Colonic mucosa (tissue), 4 donors: ENCODE results near the gene PURB. TPM values are rescaled to one million over a fixed set of nuclear protein-coding genes. Genes with fewer than 3 reads are reported as not detected.
"Not testable (repeated sequence)": the region's sequence is repeated elsewhere in the genome, so short reads cannot be mapped to it uniquely, and the experiment has no call there.

ENCODE experiments used
- DNase-seq: peaks from one replicate; pipeline ENCODE4 v3.0.0-alpha.2; 2020
- H3K27ac ChIP-seq: fragments of 200-600 bp; one replicate; pipeline ENCODE4 v1.8.0; 2021
- H3K27me3 ChIP-seq: fragments of 200-600 bp; one replicate; pipeline ENCODE4 v1.8.0; 2021
- H3K36me3 ChIP-seq: fragments of 200-600 bp; one replicate; pipeline ENCODE4 v1.8.0; 2021
- H3K4me1 ChIP-seq: fragments of 200-600 bp; one replicate; pipeline ENCODE4 v1.8.0; 2021; ENCODE audit warnings: mild to moderate bottlenecking
- H3K4me3 ChIP-seq: fragments of 200-600 bp; one replicate; pipeline ENCODE4 v1.8.0; 2021
- H3K9ac ChIP-seq, 2 donors: one replicate each; pipeline ENCODE4 v1.7.0; 2013; ENCODE audit warnings: control low read depth in 2 of 2, low read depth in 2 of 2, low read length in 2 of 2
- H3K9me3 ChIP-seq: fragments of 200-600 bp; one replicate; pipeline ENCODE4 v1.8.0; 2021
- intact Hi-C: fragments of 100-400 bp; cut with DNase I; formaldehyde crosslinking; loops from one replicate; pipeline ENCODE4 v1.14.1; 2022
- total RNA-seq, 2 donors: library from RNA; stranded (reverse); fragmentation: NEBNext Ultra II Directional in 1 of 2; extraction: Animal tissue kit (Norgen Biotek cat#: 25700) in 1 of 2; gene quantifications; one replicate each; pipeline ENCODE4 v1.2.1, GENCODE V29; 2021
- TF ChIP-seq, protein P1 (sequence below): fragments of 200-600 bp; IDR thresholded peaks from one replicate; pipeline ENCODE4 v1.8.0; 2022; ENCODE audit warnings: antibody characterized with exemption, mild to moderate bottlenecking
- donor health status: healthy.
- donor health status: DM: no; HTN: no; CAD: no.
- donor health status: DM: no; HTN: no; CAD: no.

Gene PURB
- total RNA-seq, 2 donors from 2014 or later = 18.8 to 19.8 TPM

DNA sequence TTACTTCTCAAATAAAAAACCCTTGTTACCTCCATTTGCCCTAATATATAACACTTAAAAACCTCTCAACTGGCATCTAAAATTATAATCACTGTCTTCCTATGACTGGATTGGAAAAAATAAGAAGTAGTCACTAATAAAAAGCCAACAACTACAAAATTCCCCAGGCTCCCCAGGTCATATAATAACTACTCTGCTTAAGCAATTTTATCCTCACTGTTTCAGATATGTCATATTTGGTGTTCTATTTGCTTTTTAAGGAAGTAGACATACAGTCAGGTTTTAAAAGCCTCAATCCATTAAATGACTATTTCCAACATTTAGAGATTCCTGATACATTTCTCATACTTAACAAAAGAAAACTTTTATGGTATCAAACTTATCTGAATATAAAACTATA is 39.9 kb downstream of the PURB start:
- no peaks in the 10 kb centered on the region for H3K9me3 ChIP-seq
- H3K4me1 ChIP-seq = no peaks in the 10 kb centered on the region
- H3K27me3 ChIP-seq = no peaks in the 10 kb centered on the region
- peaks cover under 1% of the 10 kb centered on the region for H3K36me3 ChIP-seq
- no peak overlapping the region for H3K4me3 ChIP-seq
- H3K9ac ChIP-seq = no peak overlapping the region
- intact Hi-C loops = loop anchor here (5.0 kb wide), 2 partner anchors 48 to 258 kb away; partner anchors contain the start of gene PPIA
- TF ChIP-seq, protein P1, sequence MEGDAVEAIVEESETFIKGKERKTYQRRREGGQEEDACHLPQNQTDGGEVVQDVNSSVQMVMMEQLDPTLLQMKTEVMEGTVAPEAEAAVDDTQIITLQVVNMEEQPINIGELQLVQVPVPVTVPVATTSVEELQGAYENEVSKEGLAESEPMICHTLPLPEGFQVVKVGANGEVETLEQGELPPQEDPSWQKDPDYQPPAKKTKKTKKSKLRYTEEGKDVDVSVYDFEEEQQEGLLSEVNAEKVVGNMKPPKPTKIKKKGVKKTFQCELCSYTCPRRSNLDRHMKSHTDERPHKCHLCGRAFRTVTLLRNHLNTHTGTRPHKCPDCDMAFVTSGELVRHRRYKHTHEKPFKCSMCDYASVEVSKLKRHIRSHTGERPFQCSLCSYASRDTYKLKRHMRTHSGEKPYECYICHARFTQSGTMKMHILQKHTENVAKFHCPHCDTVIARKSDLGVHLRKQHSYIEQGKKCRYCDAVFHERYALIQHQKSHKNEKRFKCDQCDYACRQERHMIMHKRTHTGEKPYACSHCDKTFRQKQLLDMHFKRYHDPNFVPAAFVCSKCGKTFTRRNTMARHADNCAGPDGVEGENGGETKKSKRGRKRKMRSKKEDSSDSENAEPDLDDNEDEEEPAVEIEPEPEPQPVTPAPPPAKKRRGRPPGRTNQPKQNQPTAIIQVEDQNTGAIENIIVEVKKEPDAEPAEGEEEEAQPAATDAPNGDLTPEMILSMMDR = no peak
- DNase-seq = no peak
- no peak overlapping the region for H3K27ac ChIP-seq

DNA sequence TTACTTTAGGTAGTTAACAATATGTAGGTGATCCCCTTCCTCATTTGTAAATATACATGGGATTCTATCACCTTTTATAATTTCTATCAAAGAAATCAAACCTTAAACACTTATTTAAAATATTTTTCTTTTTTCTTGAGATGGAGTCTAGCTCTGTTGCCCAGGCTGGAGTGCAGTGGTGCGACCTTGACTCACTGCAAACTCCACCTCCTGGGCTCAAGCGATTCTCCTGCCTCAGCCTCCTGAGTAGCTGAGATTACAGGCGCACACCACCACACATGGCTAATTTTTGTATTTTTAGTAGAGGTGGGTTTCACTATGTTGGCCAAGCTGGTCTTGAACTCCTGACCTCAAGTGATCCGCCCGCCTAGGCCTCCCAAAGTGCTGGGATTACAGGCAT is 41.9 kb downstream of the PURB start:
- H3K4me1 ChIP-seq, H3K4me3 ChIP-seq, DNase-seq, H3K27me3 ChIP-seq, H3K36me3 ChIP-seq, intact Hi-C loops, H3K9me3 ChIP-seq, H3K9ac ChIP-seq, H3K27ac ChIP-seq: not testable (repeated sequence)

DNA sequence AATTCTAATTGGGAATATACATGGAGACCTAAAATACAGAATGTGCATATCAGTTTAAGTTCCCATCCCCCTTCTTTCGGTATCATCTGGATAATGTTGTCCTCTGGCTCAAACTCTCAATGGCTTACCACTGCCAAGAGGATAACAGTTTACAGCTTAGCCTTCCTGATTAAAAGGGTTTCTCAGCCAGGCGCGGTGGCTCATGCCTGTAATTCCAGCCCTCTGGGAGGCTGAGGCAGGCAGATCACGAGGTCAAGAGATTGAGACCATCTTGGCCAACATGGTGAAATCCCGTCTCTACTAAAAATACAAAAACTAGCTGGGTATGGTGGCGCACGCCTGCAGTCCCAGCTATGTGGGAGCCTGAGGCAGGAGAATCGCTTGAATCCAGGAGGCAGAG is 42.7 kb downstream of the PURB start:
- H3K36me3 ChIP-seq, H3K27me3 ChIP-seq, DNase-seq, H3K4me1 ChIP-seq, H3K4me3 ChIP-seq, intact Hi-C loops, H3K9me3 ChIP-seq, H3K27ac ChIP-seq, H3K9ac ChIP-seq: not testable (repeated sequence)

DNA sequence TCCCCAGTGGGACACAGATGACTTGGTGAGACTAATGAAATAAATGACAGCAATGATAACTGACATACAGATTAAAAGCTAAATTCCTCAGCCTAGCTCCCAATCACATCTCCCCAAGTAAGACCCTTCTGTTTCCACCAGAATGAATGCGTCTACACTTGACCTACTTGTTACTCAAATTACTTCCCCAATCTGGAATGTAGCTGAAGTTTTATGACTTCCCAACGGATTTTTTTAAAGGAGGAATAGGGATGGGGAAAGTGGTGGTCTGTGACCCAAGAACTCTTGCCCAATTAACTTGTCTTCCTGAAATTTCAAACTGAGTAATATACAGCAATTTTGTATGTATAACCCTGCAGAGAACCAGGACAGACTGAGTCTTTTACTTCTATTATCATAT is 46.6 kb downstream of the PURB start:
- TF ChIP-seq, protein P1 = no peak
- H3K4me1 ChIP-seq = no peaks in the 10 kb centered on the region
- H3K27ac ChIP-seq = no peak overlapping the region
- no peak overlapping the region for H3K4me3 ChIP-seq
- intact Hi-C loops = no loop called here
- no peaks in the 10 kb centered on the region for H3K27me3 ChIP-seq
- no peaks in the 10 kb centered on the region for H3K9me3 ChIP-seq
- no peak for DNase-seq
- H3K36me3 ChIP-seq = peaks cover 6% of the 10 kb centered on the region
- H3K9ac ChIP-seq = no peak overlapping the region

DNA sequence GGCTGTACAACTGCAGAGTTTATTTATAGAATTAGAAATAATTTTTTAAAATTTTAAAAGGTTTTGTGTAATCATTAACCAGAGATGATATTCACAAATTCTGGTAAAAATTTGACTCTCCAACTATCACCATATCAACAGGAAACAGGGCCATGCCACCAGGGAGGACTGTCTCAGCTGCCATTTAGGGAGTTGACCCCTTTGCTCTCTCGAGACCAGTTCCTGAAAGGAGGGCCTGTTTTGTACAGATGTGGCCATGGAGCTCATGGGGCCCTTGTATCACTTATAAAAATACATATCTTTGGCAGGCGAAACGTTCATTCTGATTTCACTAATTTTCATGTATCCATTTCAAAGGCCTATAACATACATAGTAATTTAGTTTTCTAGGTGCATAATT is 57.8 kb downstream of the PURB start:
- TF ChIP-seq, protein P1 = no peak
- DNase-seq = no peak
- no peak overlapping the region for H3K9ac ChIP-seq
- no peaks in the 10 kb centered on the region for H3K36me3 ChIP-seq
- no peaks in the 10 kb centered on the region for H3K4me1 ChIP-seq
- no peaks in the 10 kb centered on the region for H3K27me3 ChIP-seq
- H3K9me3 ChIP-seq = no peaks in the 10 kb centered on the region
- intact Hi-C loops = no loop called here
- H3K27ac ChIP-seq = no peak overlapping the region
- no peak overlapping the region for H3K4me3 ChIP-seq

Other genes with a start within 250 kb of the PURB start
- gene ZMIZ2, start 136.7 kb downstream of the PURB start, total RNA-seq = 100 to 1,000 TPM in 1 of 2 donors, 10 to 100 TPM in 1; 61.8 to 112 TPM
- 1,000 to 10,000 TPM; 1,435 to 2,110 TPM for gene PPIA, start 88.8 kb downstream of the PURB start, total RNA-seq
- gene H2AZ2, start 37.4 kb downstream of the PURB start, total RNA-seq = 100 to 1,000 TPM; 166 to 242 TPM
- gene MYO1G, start 93.5 kb upstream of the PURB start, total RNA-seq = 1 to 10 TPM; 2.1 to 3.6 TPM
- 10 to 100 TPM; 34.8 to 38.0 TPM for gene CCM2, start 114.7 kb upstream of the PURB start, total RNA-seq
- 1 to 10 TPM; 1.0 to 3.3 TPM for gene NACAD, start 203.4 kb upstream of the PURB start, total RNA-seq
- gene TBRG4, start 226.2 kb upstream of the PURB start, total RNA-seq = 100 to 1,000 TPM in 1 of 2 donors, 10 to 100 TPM in 1; 91.0 to 147 TPM